ENCODE measurements around the gene GNGT2.

Gene GNGT2

DNA sequence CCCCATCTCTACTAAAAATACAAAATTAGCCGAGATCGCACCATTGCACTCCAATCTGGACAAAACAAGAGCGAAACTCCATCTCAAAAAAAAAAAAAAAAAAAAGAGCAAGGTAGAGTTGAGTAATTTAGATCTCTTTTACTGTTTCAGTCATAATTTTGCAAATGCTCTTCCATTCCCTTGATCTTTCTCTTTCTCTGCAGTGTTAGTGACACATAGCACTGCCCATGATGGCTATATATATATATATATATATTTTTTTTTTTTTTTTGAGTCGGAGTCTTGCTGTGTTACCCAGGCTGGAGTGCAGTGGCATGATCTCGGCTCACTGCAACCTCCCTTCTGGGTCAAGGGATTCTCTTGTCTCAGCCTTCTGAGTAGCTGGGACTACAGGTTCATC is 32.4 kb upstream of the GNGT2 start:
- H3K27ac ChIP-seq, result no peak overlapping the region
- no peak for DNase-seq
- no peaks in the 10 kb centered on the region for H3K36me3 ChIP-seq
- no peaks in the 10 kb centered on the region for H3K27me3 ChIP-seq (ENCODE audit: insufficient read depth, low read depth, severe bottlenecking)
- H3K4me3 ChIP-seq (ENCODE audit: low read depth, low read length), result no peak overlapping the region
- TF ChIP-seq, protein P1, sequence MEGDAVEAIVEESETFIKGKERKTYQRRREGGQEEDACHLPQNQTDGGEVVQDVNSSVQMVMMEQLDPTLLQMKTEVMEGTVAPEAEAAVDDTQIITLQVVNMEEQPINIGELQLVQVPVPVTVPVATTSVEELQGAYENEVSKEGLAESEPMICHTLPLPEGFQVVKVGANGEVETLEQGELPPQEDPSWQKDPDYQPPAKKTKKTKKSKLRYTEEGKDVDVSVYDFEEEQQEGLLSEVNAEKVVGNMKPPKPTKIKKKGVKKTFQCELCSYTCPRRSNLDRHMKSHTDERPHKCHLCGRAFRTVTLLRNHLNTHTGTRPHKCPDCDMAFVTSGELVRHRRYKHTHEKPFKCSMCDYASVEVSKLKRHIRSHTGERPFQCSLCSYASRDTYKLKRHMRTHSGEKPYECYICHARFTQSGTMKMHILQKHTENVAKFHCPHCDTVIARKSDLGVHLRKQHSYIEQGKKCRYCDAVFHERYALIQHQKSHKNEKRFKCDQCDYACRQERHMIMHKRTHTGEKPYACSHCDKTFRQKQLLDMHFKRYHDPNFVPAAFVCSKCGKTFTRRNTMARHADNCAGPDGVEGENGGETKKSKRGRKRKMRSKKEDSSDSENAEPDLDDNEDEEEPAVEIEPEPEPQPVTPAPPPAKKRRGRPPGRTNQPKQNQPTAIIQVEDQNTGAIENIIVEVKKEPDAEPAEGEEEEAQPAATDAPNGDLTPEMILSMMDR (IDR thresholded peaks at IDR 0.05; ENCODE audit: low read depth, low read length), result no peak
- no peaks in the 10 kb centered on the region for H3K9me3 ChIP-seq (ENCODE audit: severe bottlenecking)

GRCh38 chr17:49241692-49242397 is 31.5 kb upstream of the GNGT2 start:
- Histone ChIP-seq H3K4me3 (ENCODE audit: low read depth, low read length) (no peak overlapping the region), H3K36me3 (no peaks in the 10 kb centered on the region), H3K27me3 (ENCODE audit: insufficient read depth, low read depth, severe bottlenecking) (no peaks in the 10 kb centered on the region), H3K9me3 (ENCODE audit: severe bottlenecking) (no peaks in the 10 kb centered on the region), H3K27ac (no peak overlapping the region)
- no peak for DNase-seq
- TF ChIP-seq, protein P1 (IDR thresholded peaks at IDR 0.05; ENCODE audit: low read depth, low read length), result no peak

- TF ChIP-seq, protein P1 (IDR thresholded peaks at IDR 0.05; ENCODE audit: low read depth, low read length), result no peak
Measured at GRCh38 chr17:49241040-49241439, 30.7 kb upstream of the GNGT2 start.

DNA sequence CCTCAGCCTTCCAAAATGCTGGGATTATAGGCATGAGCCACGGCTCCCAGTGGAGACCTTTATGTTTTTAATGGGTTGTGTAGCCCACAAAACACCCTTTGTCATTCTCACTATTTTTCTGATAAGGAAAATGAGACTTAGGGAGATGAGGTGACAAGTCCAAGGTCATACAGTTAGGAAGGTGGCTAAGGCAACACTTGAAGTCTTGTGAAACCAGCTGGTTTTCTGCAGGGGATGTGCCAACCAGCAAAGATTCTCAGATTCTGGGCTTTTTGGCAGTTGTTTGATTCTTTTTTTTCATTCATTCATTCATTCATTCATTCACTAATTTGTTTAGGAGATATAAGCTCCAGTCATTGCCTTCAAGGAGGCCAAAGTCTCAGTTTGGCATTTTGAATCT is 30.2 kb upstream of the GNGT2 start:
- TF ChIP-seq, protein P1 (IDR thresholded peaks at IDR 0.05; ENCODE audit: low read depth, low read length), result no peak
- DNase-seq, result no peak
- H3K9me3 ChIP-seq (ENCODE audit: severe bottlenecking), result no peaks in the 10 kb centered on the region
- no peak overlapping the region for H3K27ac ChIP-seq
- H3K36me3 ChIP-seq, result no peaks in the 10 kb centered on the region
- no peaks in the 10 kb centered on the region for H3K27me3 ChIP-seq (ENCODE audit: insufficient read depth, low read depth, severe bottlenecking)
- H3K4me3 ChIP-seq (ENCODE audit: low read depth, low read length), result no peak overlapping the region

More at GRCh38 chr17:49241040-49241439, 30.7 kb upstream of the GNGT2 start:
- Histone ChIP-seq H3K36me3 (no peaks in the 10 kb centered on the region), H3K4me3 (ENCODE audit: low read depth, low read length) (no peak overlapping the region), H3K27me3 (ENCODE audit: insufficient read depth, low read depth, severe bottlenecking) (no peaks in the 10 kb centered on the region), H3K9me3 (ENCODE audit: severe bottlenecking) (no peaks in the 10 kb centered on the region), H3K27ac (no peak overlapping the region)
- no peak for DNase-seq

DNA sequence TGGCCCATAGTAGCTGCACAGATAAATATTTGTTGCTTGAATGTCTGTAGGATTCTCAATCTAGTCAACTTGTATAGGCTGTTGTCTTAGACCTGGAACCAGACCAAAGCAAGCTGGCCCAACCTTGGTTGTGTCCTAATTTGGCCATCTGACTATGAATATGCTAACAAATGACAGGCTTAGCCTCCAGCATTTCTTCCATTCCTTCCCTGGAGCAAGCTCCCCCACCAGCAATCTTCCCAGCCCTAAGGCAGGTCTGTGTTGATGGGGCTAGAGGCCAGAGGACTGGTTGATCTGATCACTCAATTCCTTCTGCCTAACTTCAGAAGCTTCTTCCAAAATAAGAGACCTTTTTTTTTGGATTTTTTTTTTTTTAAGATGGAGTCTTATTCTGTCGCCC is 29.6 kb upstream of the GNGT2 start:
- Histone ChIP-seq H3K9me3 (ENCODE audit: severe bottlenecking) (no peaks in the 10 kb centered on the region), H3K27ac (no peak overlapping the region), H3K4me3 (ENCODE audit: low read depth, low read length) (no peak overlapping the region), H3K27me3 (ENCODE audit: insufficient read depth, low read depth, severe bottlenecking) (no peaks in the 10 kb centered on the region), H3K36me3 (no peaks in the 10 kb centered on the region)
- TF ChIP-seq, protein P1 (IDR thresholded peaks at IDR 0.05; ENCODE audit: low read depth, low read length), result no peak
- DNase-seq, result no peak

DNA sequence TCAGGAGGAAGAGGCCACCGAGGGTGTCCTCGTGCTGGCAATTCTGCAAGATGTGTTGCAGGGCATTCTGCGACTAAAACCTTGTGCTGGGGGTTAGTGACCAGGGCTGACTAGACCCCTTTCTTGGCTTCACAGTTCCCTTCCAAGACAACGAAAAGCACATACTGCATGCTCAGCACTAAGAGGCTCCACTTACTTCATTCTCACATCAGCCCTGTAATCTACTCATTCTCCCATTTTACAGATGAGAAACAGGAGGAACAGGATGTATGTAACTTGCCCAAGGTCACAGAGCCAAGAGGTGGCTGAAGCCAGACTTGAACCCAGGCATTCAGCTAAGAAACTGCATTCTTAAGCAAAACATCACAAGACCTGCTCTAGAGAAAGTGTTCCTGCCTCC is 25.5 kb upstream of the GNGT2 start:
- TF ChIP-seq, protein P1 (IDR thresholded peaks at IDR 0.05; ENCODE audit: low read depth, low read length), result no peak
- Histone ChIP-seq H3K4me3 (ENCODE audit: low read depth, low read length) (no peak overlapping the region), H3K36me3 (no peaks in the 10 kb centered on the region), H3K9me3 (ENCODE audit: severe bottlenecking) (no peaks in the 10 kb centered on the region), H3K27ac (no peak overlapping the region), H3K27me3 (ENCODE audit: insufficient read depth, low read depth, severe bottlenecking) (no peaks in the 10 kb centered on the region)
- DNase-seq, result no peak

Measured in WERI-Rb-1 (cell line).